HepG2 (cell line): ENCODE results near the gene NYNRIN. TPM values are rescaled to one million over a fixed set of nuclear protein-coding genes. Genes with fewer than 3 reads are reported as not detected.

ENCODE experiments used
- ATAC-seq: fragments of 200-7000 bp; cut with Tn5 transposase; 3 replicates; pipeline ENCODE4 v1.9.1; 2020; ENCODE audit warnings: mild to moderate bottlenecking, moderate library complexity
- BruUV-seq: library from RNA; stranded (reverse); fragments of 400-500 nt; replicated peaks from 2 replicates; lab custom pipeline; 2021; lab: Mats Ljungman, UMichigan
- CTCF ChIA-PET: fragments of 300-600 bp; formaldehyde crosslinking; extraction: SDS; loops from one replicate; lab custom pipeline; 2021; ENCODE audit warnings: low total read pairs, inconsistent platforms, low intra/inter-chr PET ratio; lab: Yijun Ruan, JAX
- POLR2A ChIA-PET: fragments of 350-600 bp; sonication (Branson Sonifier 250); formaldehyde crosslinking; loops from one replicate; lab custom pipeline; 2020; ENCODE audit warnings: antibody characterized with exemption, inconsistent platforms; lab: Yijun Ruan, JAX
- DNase-seq: peaks from one replicate; pipeline ENCODE4 v3.0.0-alpha.2; 2015; ENCODE audit warnings: low spot score
- FAIRE-seq: peaks from 3 replicates; lab custom pipeline; 2011; peaks lifted over from hg19 to GRCh38; lab: Jason Lieb, UNC
- H2AFZ ChIP-seq: one replicate; pipeline ENCODE4 v1.6.1; 2011; ENCODE audit warnings: low read length, inconsistent platforms
- H3K27ac ChIP-seq: fragments of 300-600 bp; 3 replicates; pipeline ENCODE4 v1.8.0; 2011; ENCODE audit warnings: mixed run types, mild to moderate bottlenecking, mixed read lengths, low read length, inconsistent platforms; ENCODE audit not compliant: insufficient read depth; ENCODE audit errors: extremely low read length
- H3K27me3 ChIP-seq, 2 experiments: fragments of 200-600 bp in 1 of 2; 2 replicates in 1 of 2; 3 replicates in 1 of 2; pipeline versions ENCODE4 v1.6.0 to v1.8.0; 2011; ENCODE audit warnings: low read length in 2 of 2, mild to moderate bottlenecking in 2 of 2, moderate library complexity in 2 of 2, inconsistent platforms in 1 of 2; ENCODE audit not compliant: insufficient read depth in 2 of 2, control insufficient read depth in 1 of 2
- H3K36me3 ChIP-seq, 2 experiments: fragments of 200-600 bp in 1 of 2; replicated peaks in 1 of 2; 2 replicates in 1 of 2; 3 replicates in 1 of 2; pipeline versions ENCODE4 v1.5.1 to v1.8.0; 2011; ENCODE audit warnings: low read length in 2 of 2, inconsistent platforms in 1 of 2; ENCODE audit not compliant: insufficient read depth in 2 of 2, control insufficient read depth in 1 of 2
- H3K4me1 ChIP-seq: 2 replicates; pipeline ENCODE4 v1.5.1; 2012; ENCODE audit warnings: low read length, inconsistent platforms; ENCODE audit not compliant: insufficient read depth
- H3K4me2 ChIP-seq: 2 replicates; pipeline ENCODE4 v1.6.0; 2011; ENCODE audit warnings: low read depth, low read length, inconsistent platforms
- H3K4me3 ChIP-seq, 3 experiments: fragments of 200-600 bp in 1 of 3; sonication (generic), shearing (Covaris generic) in 1 of 3; replicated peaks in 1 of 3; 2 replicates each; pipeline ENCODE4 v1.5.1; 2011 to 2016; ENCODE audit warnings: low read length in 3 of 3, inconsistent platforms in 2 of 3, low read depth in 2 of 3, mild to moderate bottlenecking in 2 of 3, control low read depth in 1 of 3, mixed read lengths in 1 of 3; ENCODE audit not compliant: insufficient read depth in 1 of 3
- H3K79me2 ChIP-seq: one replicate; pipeline ENCODE4 v1.6.1; 2011; ENCODE audit warnings: low read length, inconsistent platforms; ENCODE audit not compliant: insufficient read depth
- H3K9ac ChIP-seq: 2 replicates; pipeline ENCODE4 v1.6.0; 2011; ENCODE audit warnings: mild to moderate bottlenecking, low read depth, low read length, inconsistent platforms; ENCODE audit not compliant: insufficient read depth
- H3K9me3 ChIP-seq: 2 replicates; pipeline ENCODE4 v1.5.1; 2012; ENCODE audit warnings: mild to moderate bottlenecking, low read length
- H4K20me1 ChIP-seq: 2 replicates; pipeline ENCODE4 v1.6.0; 2011; ENCODE audit warnings: inconsistent platforms, mild to moderate bottlenecking, low read length, moderate library complexity; ENCODE audit not compliant: insufficient read depth
- CBX1 ChIP-seq: IDR thresholded peaks from one replicate; pipeline ENCODE4 v1.6.1; 2016; ENCODE audit warnings: antibody characterized with exemption, low read depth
- CBX2 ChIP-seq, 2 experiments: fragments of 200-600 bp in 1 of 2; sonication (generic); formaldehyde crosslinking in 1 of 2; IDR thresholded peaks; 2 replicates each; pipeline versions ENCODE4 v1.7.0 to v1.8.1; 2018 to 2022; ENCODE audit warnings: low read depth in 2 of 2, low read length in 1 of 2, mild to moderate bottlenecking in 1 of 2, missing genetic modification reagents in 1 of 2
- CBX5 ChIP-seq: sonication (generic); formaldehyde crosslinking; IDR thresholded peaks from 2 replicates; pipeline ENCODE4 v1.4.0; 2020; ENCODE audit warnings: missing genetic modification reagents, borderline replicate concordance
- MAFF ChIP-seq: IDR thresholded peaks from 2 replicates; pipeline ENCODE4 v1.6.1; 2011; ENCODE audit warnings: low read depth, low read length, improper control_type of control experiment
- NFIB ChIP-seq: sonication (generic); formaldehyde crosslinking; IDR thresholded peaks from 2 replicates; pipeline ENCODE4 v1.9.0; 2021; ENCODE audit warnings: missing genetic modification reagents, mild to moderate bottlenecking, borderline replicate concordance
- POLR2G ChIP-seq: fragments of 200-400 bp; formaldehyde crosslinking; IDR thresholded peaks from 2 replicates; pipeline ENCODE4 v1.6.1; 2018; ENCODE audit warnings: mild to moderate bottlenecking, low read depth, low read length, moderate library complexity
- SMC3 ChIP-seq: IDR thresholded peaks from 2 replicates; pipeline ENCODE4 v1.6.1; 2011; ENCODE audit warnings: low read length, improper control_type of control experiment
- SSRP1 ChIP-seq: IDR thresholded peaks from 2 replicates; pipeline ENCODE4 v1.6.1; 2016; ENCODE audit warnings: control low read depth
- TARDBP ChIP-seq: sonication (generic); formaldehyde crosslinking; IDR thresholded peaks from 2 replicates; pipeline ENCODE4 v1.8.0; 2022; ENCODE audit warnings: mild to moderate bottlenecking, missing genetic modification reagents
- TCF12 ChIP-seq, 2 experiments: fragments of 450-650 bp in 1 of 2; sonication (generic) in 1 of 2; formaldehyde crosslinking in 1 of 2; IDR thresholded peaks; 2 replicates each; pipeline versions ENCODE4 v1.6.1 to v1.8.0; 2017 to 2022; ENCODE audit warnings: antibody characterized with exemption in 1 of 2, mild to moderate bottlenecking in 1 of 2, missing genetic modification reagents in 1 of 2, moderate library complexity in 1 of 2
- TEAD3 ChIP-seq: optimal IDR thresholded peaks from 2 replicates; pipeline ENCODE3; 2016; ENCODE audit warnings: borderline replicate concordance
- ZNF20 ChIP-seq: sonication (generic); formaldehyde crosslinking; IDR thresholded peaks from 2 replicates; pipeline ENCODE4 v1.4.0; 2020; ENCODE audit warnings: mild to moderate bottlenecking, moderate library complexity, missing genetic modification reagents
- ZNF383 ChIP-seq: sonication (generic); formaldehyde crosslinking; IDR thresholded peaks from 2 replicates; pipeline ENCODE4 v1.4.0; 2020; ENCODE audit warnings: missing genetic modification reagents, mild to moderate bottlenecking, borderline replicate concordance
- ZNF562 ChIP-seq: sonication (generic); formaldehyde crosslinking; IDR thresholded peaks from 2 replicates; pipeline ENCODE4 v1.8.0; 2022; ENCODE audit warnings: missing genetic modification reagents, borderline replicate concordance
- ZNF703 ChIP-seq: sonication (generic); formaldehyde crosslinking; IDR thresholded peaks from 2 replicates; pipeline ENCODE4 v1.5.1; 2020; ENCODE audit warnings: missing genetic modification reagents, mild to moderate bottlenecking, moderate library complexity, borderline replicate concordance
- WGBS: methylation state at CpG from one replicate; pipeline ENCODE4 v1.1.6; 2017; ENCODE audit warnings: low lambda C conversion rate; 5-methylcytosine and 5-hydroxymethylcytosine counted together
- in situ Hi-C: cut with HindIII; loops from 2 replicates; pipeline ENCODE4 v1.10.0; 2017; ENCODE audit warnings: low pct_unique_long_range_greater_than_20kb; ENCODE audit not compliant: extremely low pct_ligation_motif_present
- intact Hi-C: fragments of 100-400 bp; cut with micrococcal nuclease; formaldehyde crosslinking; loops from one replicate; pipeline ENCODE4 v1.10.0; 2022; ENCODE audit not compliant: unreplicated experiment
- polyA plus RNA-seq, 8 experiments: library from polyadenylated mRNA; depleted of rRNA in 3 of 8; stranded (reverse) in 7 of 8; unstranded in 1 of 8; fragments of >200 nt; fragmentation: Illumina TruSeq in 4 of 8; extraction: Trizol in 4 of 8; gene quantifications; 2 replicates each; pipeline versions ENCODE4 v1.2.1 to v1.2.3, GENCODE V29; 2011 to 2016; ENCODE audit warnings: low read depth in 4 of 8, missing spikeins in 1 of 8, mixed read lengths in 1 of 8; ENCODE audit not compliant: insufficient read depth in 1 of 8
- total RNA-seq, 5 experiments: library from RNA; depleted of rRNA; stranded (reverse); fragments of >200 nt; fragmentation: Illumina TruSeq; extraction: Trizol; gene quantifications; 2 replicates each; pipeline ENCODE4 v1.2.3, GENCODE V29; 2016; ENCODE audit warnings: low read depth in 1 of 5
- TF ChIP-seq, protein P1 (sequence below), 2 experiments: sonication (generic) in 1 of 2; formaldehyde crosslinking in 1 of 2; IDR thresholded peaks; 2 replicates each; pipeline versions ENCODE4 v1.5.1 to v1.6.1; 2011 to 2020; ENCODE audit warnings: borderline replicate concordance in 1 of 2, low read depth in 1 of 2, low read length in 1 of 2, mild to moderate bottlenecking in 1 of 2, missing genetic modification reagents in 1 of 2, moderate library complexity in 1 of 2
- TF ChIP-seq, protein P2 (sequence below): sonication (generic); formaldehyde crosslinking; IDR thresholded peaks from 2 replicates; pipeline ENCODE4; 2020; ENCODE audit warnings: missing genetic modification reagents, mild to moderate bottlenecking, borderline replicate concordance

NYNRIN gene
- total and polyA plus RNA-seq, 2 of the 13 experiments (the other 11 are each of a cell fraction or from before 2014, with no cell fraction given), result 0.63 to 1.1 TPM

DNA sequence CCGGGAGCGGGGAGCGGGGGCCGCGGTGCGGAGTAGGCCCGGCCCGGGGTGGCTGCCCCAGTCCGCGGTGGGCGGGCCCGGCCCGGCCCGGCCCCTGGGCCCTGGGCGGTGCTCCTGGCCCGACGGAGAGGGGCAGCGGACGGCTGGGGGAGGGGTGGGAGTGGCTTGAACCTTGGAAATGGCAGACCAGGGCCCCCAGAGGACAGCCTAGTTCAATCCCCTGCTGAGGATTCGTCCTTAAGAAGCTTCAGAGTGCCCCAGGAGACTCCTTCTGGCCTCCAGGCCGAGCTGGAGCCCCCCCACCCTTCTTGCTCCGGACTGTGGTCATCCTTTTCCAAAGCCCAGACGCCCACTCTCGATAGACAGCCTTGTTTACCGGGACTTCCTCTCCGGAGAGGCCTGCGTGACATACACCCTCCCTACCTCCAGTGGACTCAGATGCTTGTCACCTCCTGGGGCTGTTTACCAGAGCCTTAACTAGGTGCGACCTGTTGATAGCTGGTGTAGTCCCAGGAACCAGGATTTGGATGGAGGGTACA, 31.4 kb downstream of the NYNRIN start:
- Histone ChIP-seq H4K20me1 (peaks cover 16% of the 10 kb centered on the region), H3K9me3 (no peaks in the 10 kb centered on the region), H3K36me3 (peaks cover 18 to 20% of the 10 kb centered on the region in 2 experiments), H3K79me2 (peaks cover 6% of the 10 kb centered on the region), H3K27ac (peak overlapping the region; percentile 66), H3K9ac (peak overlapping the region; percentile 79), H3K4me2 (peak overlapping the region; percentile 86), H3K27me3 (no peaks in the 10 kb centered on the region; a peak in 1 of 5 replicates), H2AFZ (no peak overlapping the region), H3K4me3 (peak overlapping the region; percentile 65 to 82 (median 80)), H3K4me1 (peaks cover 62% of the 10 kb centered on the region)
- WGBS, result under 1% methylated on average over 21 of the region's 28 CpGs
- DNase-seq (peak; percentile 71), FAIRE-seq (no peak), ATAC-seq (peak; percentile 73)
- intact Hi-C loops, result loop anchor here (2.0 to 10.0 kb wide), 3 partner anchors 31 to 845 kb away; partner anchors contain the start of genes NYNRIN and TINF2
- POLR2A ChIA-PET, result interaction anchor here (0.6 to 9.1 kb wide), 54 partner anchors 10 to 1664 kb away, joined by 3 to 242 read pairs (median 7); partner anchors contain the start of genes ACIN1, C14orf119, CHMP4A and CIDEB
- BruUV-seq, result no TSS peak
- in situ Hi-C loops, result loop anchor here (5.0 to 10.0 kb wide), 3 partner anchors 63 to 185 kb away; partner anchors contain the start of genes NFATC4 and TINF2
- CTCF ChIA-PET, result interaction anchor here (1.9 to 11.8 kb wide), 3 partner anchors 18 to 98 kb away, joined by 8 to 295 read pairs (median 235); partner anchors contain the start of genes ADCY4 and NFATC4
- no peak for TF ChIP-seq SSRP1 (CRISPR knock-in tag)
- no peak for TF ChIP-seq CBX2 (IDR thresholded peaks at IDR 0.05; ENCODE audit: low read depth, low read length)
- TF ChIP-seq CBX2 (CRISPR knock-in tag; IDR thresholded peaks at IDR 0.05; ENCODE audit: low read depth), result 0 out of 2 replicates have a peak, but pooled peaks have one; percentile 9
- no peak for TF ChIP-seq SMC3
- no peak for TF ChIP-seq TCF12 (IDR thresholded peaks at IDR 0.05)
- 0 out of 2 replicates have a peak, but pooled peaks have one; percentile 19 for TF ChIP-seq TCF12 (CRISPR knock-in tag; IDR thresholded peaks at IDR 0.05)
- no peak for TF ChIP-seq ZNF383 (CRISPR knock-in tag)
- peak; percentile 55; the same call in 1 of the 2 replicates for TF ChIP-seq TARDBP
- no peak for TF ChIP-seq ZNF703 (CRISPR knock-in tag)
- TF ChIP-seq, protein P1, sequence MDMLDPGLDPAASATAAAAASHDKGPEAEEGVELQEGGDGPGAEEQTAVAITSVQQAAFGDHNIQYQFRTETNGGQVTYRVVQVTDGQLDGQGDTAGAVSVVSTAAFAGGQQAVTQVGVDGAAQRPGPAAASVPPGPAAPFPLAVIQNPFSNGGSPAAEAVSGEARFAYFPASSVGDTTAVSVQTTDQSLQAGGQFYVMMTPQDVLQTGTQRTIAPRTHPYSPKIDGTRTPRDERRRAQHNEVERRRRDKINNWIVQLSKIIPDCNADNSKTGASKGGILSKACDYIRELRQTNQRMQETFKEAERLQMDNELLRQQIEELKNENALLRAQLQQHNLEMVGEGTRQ (IDR thresholded peaks at IDR 0.05; ENCODE audit: low read depth, low read length), result no peak
- TF ChIP-seq, protein P1 (CRISPR knock-in tag; IDR thresholded peaks at IDR 0.05; ENCODE audit: borderline replicate concordance), result no peak
- peak; percentile 42; the same call in 1 of the 2 replicates for TF ChIP-seq ZNF20 (CRISPR knock-in tag)
- TF ChIP-seq, protein P2, sequence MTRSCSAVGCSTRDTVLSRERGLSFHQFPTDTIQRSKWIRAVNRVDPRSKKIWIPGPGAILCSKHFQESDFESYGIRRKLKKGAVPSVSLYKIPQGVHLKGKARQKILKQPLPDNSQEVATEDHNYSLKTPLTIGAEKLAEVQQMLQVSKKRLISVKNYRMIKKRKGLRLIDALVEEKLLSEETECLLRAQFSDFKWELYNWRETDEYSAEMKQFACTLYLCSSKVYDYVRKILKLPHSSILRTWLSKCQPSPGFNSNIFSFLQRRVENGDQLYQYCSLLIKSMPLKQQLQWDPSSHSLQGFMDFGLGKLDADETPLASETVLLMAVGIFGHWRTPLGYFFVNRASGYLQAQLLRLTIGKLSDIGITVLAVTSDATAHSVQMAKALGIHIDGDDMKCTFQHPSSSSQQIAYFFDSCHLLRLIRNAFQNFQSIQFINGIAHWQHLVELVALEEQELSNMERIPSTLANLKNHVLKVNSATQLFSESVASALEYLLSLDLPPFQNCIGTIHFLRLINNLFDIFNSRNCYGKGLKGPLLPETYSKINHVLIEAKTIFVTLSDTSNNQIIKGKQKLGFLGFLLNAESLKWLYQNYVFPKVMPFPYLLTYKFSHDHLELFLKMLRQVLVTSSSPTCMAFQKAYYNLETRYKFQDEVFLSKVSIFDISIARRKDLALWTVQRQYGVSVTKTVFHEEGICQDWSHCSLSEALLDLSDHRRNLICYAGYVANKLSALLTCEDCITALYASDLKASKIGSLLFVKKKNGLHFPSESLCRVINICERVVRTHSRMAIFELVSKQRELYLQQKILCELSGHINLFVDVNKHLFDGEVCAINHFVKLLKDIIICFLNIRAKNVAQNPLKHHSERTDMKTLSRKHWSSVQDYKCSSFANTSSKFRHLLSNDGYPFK (CRISPR knock-in tag), result peak; percentile 33; the same call in 1 of the 2 replicates
- TF ChIP-seq ZNF562, result no peak
- peak; percentile 39 for TF ChIP-seq CBX1
- peak; percentile 61; the same call in 1 of the 2 replicates for TF ChIP-seq CBX5 (CRISPR knock-in tag)
- no peak for TF ChIP-seq MAFF
- TF ChIP-seq NFIB (CRISPR knock-in tag), result no peak
- TF ChIP-seq TEAD3 (CRISPR knock-in tag), result no peak
- peak; percentile 78; the same call in 1 of the 2 replicates for TF ChIP-seq POLR2G
